ENCODE results near the gene FOXS1.
"Not testable (repeated sequence)": the region's sequence is repeated elsewhere in the genome, so short reads cannot be mapped to it uniquely, and the experiment has no call there.

The FOXS1 gene

DNA sequence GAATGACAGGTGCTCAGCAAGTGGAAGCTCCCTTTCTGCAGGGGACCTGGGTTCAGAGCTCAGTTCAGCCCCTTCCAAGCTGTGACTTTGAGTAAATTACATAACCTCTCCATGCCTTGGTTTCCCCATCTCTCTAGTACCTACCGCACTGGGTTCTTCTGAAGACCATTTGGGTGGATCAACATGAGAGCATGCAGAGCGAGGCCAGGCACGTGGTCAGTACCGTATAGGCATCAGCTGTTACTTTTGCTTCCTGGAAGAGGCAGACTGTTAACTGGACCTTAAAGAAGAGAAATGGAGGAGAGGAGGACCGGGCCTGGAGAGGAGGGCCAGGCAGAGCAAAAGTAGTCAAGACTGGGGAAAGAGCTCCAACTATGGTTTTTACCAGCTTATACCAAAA is 27.9 kb downstream of the FOXS1 start:
- TF ChIP-seq, protein P1, sequence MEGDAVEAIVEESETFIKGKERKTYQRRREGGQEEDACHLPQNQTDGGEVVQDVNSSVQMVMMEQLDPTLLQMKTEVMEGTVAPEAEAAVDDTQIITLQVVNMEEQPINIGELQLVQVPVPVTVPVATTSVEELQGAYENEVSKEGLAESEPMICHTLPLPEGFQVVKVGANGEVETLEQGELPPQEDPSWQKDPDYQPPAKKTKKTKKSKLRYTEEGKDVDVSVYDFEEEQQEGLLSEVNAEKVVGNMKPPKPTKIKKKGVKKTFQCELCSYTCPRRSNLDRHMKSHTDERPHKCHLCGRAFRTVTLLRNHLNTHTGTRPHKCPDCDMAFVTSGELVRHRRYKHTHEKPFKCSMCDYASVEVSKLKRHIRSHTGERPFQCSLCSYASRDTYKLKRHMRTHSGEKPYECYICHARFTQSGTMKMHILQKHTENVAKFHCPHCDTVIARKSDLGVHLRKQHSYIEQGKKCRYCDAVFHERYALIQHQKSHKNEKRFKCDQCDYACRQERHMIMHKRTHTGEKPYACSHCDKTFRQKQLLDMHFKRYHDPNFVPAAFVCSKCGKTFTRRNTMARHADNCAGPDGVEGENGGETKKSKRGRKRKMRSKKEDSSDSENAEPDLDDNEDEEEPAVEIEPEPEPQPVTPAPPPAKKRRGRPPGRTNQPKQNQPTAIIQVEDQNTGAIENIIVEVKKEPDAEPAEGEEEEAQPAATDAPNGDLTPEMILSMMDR (IDR thresholded peaks at IDR 0.05; ENCODE audit: control insufficient read depth, extremely low read depth, insufficient read depth): no peak
- DNase-seq (ENCODE audit: low read depth): no peak
- H3K4me3 ChIP-seq (ENCODE audit: low read depth, low read length): no peak overlapping the region

GRCh38 chr20:31816221-31816620 is 29.2 kb downstream of the FOXS1 start:
- DNase-seq (ENCODE audit: low read depth): no peak

GRCh38 chr20:31815408-31816188 is 29.8 kb downstream of the FOXS1 start:
- DNase-seq (ENCODE audit: low read depth): peak; percentile 17
- H3K4me3 ChIP-seq (ENCODE audit: low read depth, low read length): no peak overlapping the region
- TF ChIP-seq, protein P1 (IDR thresholded peaks at IDR 0.05; ENCODE audit: control insufficient read depth, extremely low read depth, insufficient read depth): no peak

More at GRCh38 chr20:31816221-31816620, 29.2 kb downstream of the FOXS1 start:
- TF ChIP-seq, protein P1 (IDR thresholded peaks at IDR 0.05; ENCODE audit: control insufficient read depth, extremely low read depth, insufficient read depth): no peak
- no peak overlapping the region for H3K4me3 ChIP-seq (ENCODE audit: low read depth, low read length)

GRCh38 chr20:31814142-31814541 is 31.3 kb downstream of the FOXS1 start:
- not testable (repeated sequence) for DNase-seq (ENCODE audit: low read depth); H3K4me3 ChIP-seq (ENCODE audit: low read depth, low read length)

- H3K4me3 ChIP-seq (ENCODE audit: low read depth, low read length): no peak overlapping the region
- TF ChIP-seq, protein P1 (IDR thresholded peaks at IDR 0.05; ENCODE audit: control insufficient read depth, extremely low read depth, insufficient read depth): no peak
- DNase-seq (ENCODE audit: low read depth): no peak
Observed at GRCh38 chr20:31813611-31814010, 31.8 kb downstream of the FOXS1 start.

- no peak overlapping the region for H3K4me3 ChIP-seq (ENCODE audit: low read depth, low read length)
- no peak for DNase-seq (ENCODE audit: low read depth)
- TF ChIP-seq, protein P1 (IDR thresholded peaks at IDR 0.05; ENCODE audit: control insufficient read depth, extremely low read depth, insufficient read depth): no peak
Observed at GRCh38 chr20:31811796-31812728, 33.3 kb downstream of the FOXS1 start.

- DNase-seq (ENCODE audit: low read depth): no peak
- TF ChIP-seq, protein P1 (IDR thresholded peaks at IDR 0.05; ENCODE audit: control insufficient read depth, extremely low read depth, insufficient read depth): no peak
- no peak overlapping the region for H3K4me3 ChIP-seq (ENCODE audit: low read depth, low read length)
Observed at GRCh38 chr20:31811198-31811597, 34.2 kb downstream of the FOXS1 start.

Measured in LNCaP clone FGC (cell line).